ENCODE results near the gene MBLAC2.

DNA sequence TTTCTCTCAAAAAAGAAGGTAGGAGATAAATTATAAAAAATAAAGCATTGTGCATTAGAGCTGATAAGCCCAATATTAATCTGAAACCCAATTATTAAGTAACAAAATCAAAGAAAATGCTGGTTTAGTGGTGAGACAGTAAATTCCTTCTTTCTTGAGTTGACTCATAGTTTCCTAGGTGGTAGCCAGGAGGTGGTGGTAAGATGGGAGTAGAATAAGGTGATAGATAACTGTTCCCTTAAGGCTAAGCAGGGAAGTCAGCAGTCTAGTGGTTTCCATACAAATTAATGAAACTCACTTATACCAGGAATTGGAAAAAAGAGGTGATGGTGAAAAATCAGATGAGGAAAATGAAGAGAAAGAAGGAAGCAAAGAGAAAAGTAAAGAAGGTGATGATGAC lies 31.6 kb upstream of the MBLAC2 start:
- TF ChIP-seq CTCF (IDR thresholded peaks at IDR 0.05) (no peak), EP300 (IDR thresholded peaks at IDR 0.05) (no peak), POLR2A (IDR thresholded peaks at IDR 0.05) (no peak)

Data from stomach (tissue), 4 donors.